ENCODE measurements around the gene CKAP2L.
A peak's percentile ranks its signal among the peaks of the same experiment; 100 is the strongest.
"Not testable (repeated sequence)": the region's sequence is repeated elsewhere in the genome, so short reads cannot be mapped to it uniquely, and the experiment has no call there.

CKAP2L gene

GRCh38 chr2:112724591-112725525 is 39.6 kb downstream of the CKAP2L start:
- no peak for DNase-seq

DNA sequence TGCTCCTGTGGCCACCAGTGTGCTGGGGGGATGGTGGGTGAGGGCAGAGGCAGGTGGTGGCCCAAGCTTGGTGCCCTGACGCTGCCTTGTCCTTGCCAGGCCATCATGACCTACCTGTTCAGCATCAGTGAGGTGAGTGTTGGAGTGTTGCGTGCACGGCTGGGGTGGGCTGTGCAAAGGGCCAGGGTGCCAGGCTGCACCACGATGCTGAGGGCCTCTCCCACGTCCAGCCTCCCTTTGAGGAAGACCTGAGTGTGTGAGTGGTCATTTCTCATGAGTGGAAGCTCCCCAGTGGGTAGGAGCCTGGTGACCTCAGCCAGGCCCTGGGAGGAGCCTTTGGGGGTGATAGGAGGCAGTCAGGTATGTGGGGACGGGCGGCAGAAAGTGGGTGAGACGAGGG is 40.4 kb downstream of the CKAP2L start:
- DNase-seq, result no peak

DNA sequence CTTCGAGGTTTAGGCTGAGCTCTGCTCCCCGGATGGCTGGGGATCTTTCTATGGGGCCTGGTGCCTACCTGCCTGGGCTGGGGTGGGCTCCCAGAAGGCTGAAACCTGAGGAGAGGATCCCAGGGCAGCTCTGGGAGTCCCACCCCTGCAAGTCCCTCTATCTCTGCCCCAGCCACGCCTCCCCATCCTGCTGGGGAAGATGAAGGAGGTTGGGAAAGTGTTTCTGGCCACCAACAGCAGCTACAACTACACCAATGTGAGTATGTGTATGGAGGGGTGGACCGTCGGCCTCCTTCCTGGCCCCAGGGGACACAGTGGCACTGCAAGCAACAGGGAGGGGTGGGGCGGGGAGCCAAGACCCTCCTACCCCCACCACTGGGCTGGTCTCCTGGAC is 40.9 kb downstream of the CKAP2L start:
- no peak for DNase-seq

- DNase-seq, result no peak
Measured at GRCh38 chr2:112722816-112723546, 41.4 kb downstream of the CKAP2L start.

GRCh38 chr2:112721819-112722522 is 42.4 kb downstream of the CKAP2L start:
- DNase-seq, result no peak

GRCh38 chr2:112720785-112721184 is 43.6 kb downstream of the CKAP2L start, which contains the start of gene NT5DC4:
TSS of gene NT5DC4 (plus strand) at chr2:112721020. CDS start at chr2:112721080, 60 bp downstream.
- no peak for DNase-seq

DNA sequence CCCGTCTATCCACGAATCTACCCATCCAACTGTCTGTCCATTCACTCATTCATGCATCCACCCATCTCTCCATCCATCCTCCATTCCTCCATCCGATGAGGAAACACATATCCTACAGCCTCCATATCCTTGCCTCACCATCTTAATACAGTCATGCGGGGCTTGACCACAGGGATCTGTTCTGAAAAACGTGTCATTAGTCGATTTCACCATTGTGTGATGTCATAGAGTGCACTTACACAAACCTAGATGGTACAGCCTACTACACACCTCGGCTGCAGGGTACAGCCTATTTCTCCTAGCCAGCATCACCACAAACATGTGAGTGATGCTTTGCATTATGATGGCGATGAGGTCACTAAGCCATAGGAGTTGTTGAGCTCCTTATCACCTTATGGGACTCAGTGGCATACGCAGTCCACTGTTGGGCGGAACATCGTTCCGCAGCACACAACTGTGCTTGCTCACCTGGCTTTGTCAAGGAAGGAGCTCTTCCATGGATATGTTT is 45.5 kb downstream of the CKAP2L start:
- no peak for DNase-seq

DNA sequence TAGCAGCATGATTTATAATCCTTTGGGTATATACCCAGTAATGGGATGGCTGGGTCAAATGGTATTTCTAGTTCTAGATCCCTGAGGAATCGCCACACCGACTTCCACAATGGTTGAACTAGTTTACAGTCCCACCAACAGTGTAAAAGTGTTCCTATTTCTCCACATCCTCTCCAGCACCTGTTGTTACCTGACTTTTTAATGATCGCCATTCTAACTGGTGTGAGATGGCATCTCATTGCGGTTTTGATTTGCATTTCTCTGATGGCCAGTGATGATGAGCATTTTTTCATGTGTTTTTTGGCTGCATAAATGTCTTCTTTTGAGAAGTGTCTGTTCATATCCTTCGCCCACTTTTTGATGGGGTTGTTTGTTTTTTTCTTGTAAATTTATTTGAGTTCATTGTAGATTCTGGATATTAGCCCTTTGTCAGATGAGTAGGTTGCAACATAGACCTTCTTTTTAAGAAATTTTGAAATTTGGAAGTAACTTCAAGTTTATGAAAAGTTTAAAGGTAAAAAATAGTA is 47.5 kb downstream of the CKAP2L start:
- DNase-seq, result not testable (repeated sequence)

DNA sequence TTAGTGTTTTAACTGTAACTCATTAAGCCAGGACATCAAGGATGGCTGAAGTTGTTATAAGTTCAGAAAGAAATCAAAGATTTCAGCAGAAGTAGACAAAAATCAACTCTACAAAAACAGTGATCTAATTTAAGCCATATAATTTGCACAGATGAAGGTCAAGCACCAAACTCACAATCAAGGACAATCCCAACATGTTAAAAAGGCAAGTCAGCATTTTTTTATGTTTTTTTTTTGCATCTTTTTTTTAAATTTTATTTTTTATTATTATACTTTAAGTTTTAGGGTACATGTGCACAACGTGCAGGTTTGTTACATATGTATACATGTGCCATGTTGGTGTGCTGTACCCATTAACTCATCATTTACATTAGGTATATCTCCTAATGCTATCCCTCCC is 48.3 kb downstream of the CKAP2L start:
- DNase-seq, result not testable (repeated sequence)

DNA sequence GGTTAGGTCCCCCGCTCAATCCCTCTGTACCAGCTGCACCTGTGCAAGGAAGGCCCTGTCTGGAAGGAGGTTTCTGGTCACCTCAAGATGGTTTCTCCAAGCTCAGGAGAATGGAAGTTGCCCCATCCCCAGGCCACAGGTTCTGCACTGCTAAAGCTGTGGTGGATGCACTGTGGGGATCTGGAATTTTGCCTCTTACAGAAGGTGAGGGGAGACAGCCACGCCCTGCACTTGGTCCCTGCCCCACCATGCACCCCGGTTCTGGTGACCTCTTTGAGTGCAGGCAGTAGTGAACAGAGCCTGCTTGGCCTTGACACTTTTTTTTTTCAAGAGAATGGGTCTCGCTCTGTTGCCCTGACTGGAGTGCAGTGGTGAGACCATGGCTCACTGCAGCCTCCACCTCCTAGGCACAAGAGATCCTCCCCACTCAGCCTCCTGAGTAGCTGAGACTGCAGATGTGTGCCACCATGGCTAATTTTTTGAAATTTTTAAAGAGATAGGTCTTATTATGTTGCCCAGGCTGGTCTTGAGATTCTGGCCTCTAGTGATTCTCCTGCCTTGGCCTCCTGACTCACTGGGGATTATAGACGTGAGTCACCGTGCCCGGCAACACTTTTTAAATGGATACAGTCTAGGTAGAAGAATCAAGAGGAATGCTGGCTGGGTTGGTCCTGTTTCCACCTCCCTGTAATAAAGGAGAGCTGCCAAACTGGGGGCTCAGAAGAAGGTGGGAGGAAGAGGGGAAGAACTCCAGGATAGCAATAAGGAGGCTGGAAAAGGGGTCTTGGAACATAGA is 49.4 kb downstream of the CKAP2L start:
- DNase-seq, result no peak

DNA sequence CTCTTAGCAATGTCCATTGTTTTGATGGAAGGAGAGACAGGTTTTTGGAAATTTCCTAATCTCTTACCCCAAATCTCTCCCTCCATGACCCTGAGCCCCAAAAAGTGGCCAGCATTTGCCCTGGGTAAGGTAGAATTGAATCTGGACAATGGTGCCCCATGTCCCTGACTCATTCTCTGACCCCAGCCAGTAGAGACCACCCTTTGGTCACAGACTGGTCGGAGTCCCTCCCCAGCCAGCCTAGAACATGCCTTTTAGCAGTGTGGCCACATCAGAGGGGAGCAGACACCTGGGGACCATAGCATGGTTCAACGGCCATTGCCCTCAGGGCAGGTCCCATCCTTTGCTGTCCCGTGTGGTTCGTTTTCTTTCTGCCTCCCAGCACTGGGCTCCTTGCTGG is 50.1 kb downstream of the CKAP2L start:
- DNase-seq, result no peak

DNA sequence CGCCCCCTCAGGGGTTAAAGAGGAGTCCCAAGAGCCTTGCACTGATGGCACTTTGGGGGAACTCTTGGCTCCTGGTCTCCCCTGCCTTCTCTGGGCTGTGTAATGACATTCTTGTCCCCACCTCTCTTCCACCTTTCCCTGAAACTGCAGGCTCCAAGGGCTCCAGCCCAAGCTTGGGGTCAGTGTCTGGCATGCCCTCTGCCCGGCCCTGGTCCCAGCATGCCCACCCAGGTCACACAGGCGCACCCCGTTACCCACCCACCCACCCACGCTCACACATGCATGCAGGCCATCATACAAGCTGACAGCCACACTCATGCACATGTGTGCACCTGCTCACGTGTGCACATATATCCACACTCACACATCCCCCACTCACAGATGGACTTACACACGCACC is 50.5 kb downstream of the CKAP2L start:
- no peak for DNase-seq

GRCh38 chr2:112713585-112713925 is 50.9 kb downstream of the CKAP2L start:
- DNase-seq, result no peak

DNA sequence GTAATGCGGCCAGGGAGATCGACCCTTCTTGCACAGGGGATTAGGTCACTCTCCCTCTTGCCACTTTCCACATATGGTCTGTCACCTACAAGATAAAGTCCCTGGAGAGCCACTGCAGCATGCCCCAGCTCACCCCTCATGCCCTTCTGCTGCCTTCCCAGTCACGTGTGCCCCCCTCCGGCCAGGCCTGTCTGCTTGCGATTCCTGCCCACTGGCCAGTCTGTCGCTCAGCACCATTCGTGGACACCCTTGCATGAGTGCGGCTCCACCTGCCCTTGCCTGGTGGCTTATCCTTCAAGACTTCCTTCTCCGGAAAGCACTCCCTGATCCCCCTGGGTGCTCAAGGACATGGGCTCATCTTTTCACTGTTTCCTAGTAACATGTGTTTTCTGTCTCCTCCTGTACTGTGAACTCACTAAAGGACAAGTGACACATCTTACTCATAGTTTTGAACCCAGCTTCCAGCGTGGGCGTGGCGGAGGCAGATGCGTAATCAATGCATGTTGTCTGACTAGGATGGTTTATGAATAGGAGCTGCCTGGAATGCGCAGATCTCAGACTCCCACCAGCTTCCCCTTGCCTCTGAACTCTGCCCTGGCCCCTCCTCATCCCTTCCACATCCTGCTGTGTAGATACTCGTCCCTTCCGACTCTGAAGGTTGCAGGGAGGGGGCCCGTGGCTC is 51.4 kb downstream of the CKAP2L start:
- DNase-seq, result peak; percentile 83

DNA sequence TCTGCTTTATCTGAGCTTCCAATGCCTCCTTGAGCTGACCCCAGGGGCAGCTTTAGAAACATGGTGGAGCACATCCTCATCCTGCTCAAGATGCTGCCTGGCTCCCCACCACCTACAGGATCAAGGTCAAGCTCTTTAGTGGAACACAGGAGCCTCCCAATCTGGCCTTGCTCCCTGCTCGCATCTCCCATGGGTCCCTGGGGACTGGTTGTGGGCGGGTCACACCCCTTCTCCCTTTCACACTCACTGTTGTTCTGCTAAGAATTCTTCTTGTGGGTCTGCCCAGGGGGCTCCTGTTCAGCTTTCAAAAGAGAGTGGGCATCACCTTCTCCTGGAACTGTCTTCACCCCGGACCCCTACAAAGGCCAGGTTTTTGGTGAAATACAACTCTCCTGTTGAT is 51.9 kb downstream of the CKAP2L start:
- DNase-seq, result no peak

GRCh38 chr2:112710956-112711750 is 53.3 kb downstream of the CKAP2L start:
- no peak for DNase-seq

DNA sequence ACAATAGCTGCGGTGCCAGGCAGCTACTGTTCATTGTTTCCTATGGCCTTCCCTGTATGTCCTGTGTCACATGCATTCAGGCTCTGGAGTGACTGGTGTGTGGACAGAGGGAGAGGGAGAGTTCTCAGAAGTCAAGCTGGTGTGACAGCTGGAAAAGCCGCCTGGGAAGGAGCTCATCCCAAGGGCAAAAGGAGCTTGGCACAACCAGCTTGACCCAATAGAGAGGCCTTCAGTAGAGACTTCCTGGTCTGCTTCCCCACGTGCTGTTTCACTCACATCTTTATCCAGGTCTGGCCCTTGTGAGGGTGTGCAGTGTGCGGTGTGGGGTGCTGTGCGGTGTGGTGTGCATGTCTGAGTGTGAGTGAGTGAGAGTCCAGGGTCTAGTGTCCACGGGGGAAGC is 54.7 kb downstream of the CKAP2L start:
- DNase-seq, result no peak

DNA sequence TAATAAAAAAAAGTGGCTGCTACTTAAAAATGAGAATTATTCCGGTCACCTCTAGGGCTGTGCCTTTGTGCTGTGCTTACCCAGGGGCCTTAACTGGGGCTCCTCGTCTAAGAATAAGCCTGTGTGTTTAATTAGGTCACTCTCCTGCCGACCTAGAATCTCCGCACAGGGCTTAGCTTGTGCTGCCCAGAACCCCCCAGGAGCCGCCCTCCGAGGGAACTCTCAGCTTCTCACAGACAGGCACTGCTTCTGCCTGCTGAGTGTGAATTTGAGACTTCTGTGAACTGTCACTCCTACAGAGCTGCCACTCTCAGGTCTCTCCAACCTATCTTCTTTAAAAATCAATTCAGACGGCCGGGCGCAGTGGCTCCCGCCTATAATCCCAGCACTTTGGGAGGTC is 55.4 kb downstream of the CKAP2L start:
- no peak for DNase-seq

DNA sequence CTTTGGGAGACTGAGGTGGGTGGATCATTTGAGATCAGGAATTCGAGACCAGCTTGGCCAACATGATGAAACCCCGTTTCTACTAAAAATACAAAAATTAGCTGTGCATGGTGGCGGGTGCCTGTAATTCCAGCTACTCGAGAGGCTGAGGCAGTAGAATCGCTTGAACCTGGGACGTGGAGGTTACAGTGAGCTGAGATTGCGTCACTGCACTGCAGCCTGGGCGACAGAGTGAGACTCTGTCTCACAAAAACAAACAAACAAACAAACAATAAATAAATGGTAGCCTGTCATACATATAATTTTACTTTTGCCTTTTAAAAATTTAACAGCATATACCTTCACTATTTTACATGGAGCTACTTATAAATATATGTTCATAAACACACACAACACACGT is 57.5 kb downstream of the CKAP2L start:
- not testable (repeated sequence) for DNase-seq

DNA sequence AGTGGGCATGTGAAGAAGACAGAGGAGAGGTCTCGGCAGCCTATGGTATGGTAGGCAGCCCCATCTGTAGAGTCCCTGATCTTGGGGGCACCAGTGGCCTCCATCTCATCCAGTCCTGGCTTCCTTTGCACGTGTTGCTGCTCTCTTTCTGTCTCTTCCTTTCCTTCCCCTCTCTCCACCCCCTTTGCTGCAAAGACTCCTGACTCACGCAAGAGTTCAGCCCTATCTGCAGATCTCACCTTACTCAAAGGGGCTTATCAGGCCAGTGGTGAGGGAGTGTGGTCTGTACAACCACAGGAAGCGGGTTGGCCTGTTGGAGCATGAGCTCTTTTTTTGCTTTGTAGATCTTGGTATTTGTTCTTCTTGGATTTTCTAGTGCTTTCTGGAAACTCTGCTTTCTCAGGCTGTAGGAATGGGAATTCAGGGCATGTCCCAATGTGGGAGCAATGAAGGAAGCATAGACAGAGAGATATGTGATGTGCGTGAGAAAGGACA is 58.2 kb downstream of the CKAP2L start:
- DNase-seq, result peak; percentile 74
